AML-193 (cell line): Measurements from ENCODE around the gene POLK.
"Not testable (repeated sequence)": the region's sequence is repeated elsewhere in the genome, so short reads cannot be mapped to it uniquely, and the experiment has no call there.

ENCODE experiments used
- DNase-seq, 2 experiments: peaks; one replicate each; lab custom pipeline; 2025; lab: John Stamatoyannopoulos, UW

The POLK gene

DNA sequence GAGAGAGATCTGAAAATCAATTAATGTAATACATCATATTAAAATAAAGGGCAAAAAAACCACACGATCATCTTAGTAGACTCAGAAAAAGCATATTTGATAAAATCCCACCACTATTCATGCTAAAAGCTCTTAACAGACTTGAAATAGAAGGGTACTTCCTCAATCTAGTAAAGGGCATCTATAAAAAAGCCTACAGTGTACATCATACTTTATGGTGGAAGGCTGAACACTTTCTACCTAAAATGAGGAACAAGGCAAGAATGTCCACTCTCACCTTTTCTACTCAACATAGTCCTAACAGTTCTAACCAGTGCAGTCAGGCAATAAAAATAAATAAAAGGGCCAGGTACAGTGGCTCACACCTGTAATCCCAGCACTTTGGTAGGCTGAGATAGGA, 38.9 kb downstream of the POLK start:
- peak in 1 of 2 experiments; percentile 2 for DNase-seq

DNA sequence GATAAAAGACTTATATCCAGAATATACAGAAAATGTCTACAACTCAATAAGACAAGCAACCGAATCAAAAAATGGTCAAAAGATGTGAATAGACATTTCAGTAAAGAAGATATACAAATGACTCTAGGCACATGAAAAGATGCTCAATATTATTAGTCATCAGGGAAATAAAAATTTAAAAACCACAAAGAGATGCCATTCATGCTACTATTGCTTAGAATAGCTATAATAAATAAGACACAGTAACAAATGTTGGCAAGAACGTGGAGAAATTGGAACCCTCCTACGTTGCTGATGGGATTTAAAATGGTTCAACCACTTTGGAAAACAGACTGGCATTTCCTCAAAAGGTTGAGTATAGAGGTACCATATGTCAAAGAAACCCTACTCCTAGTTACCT, 39.8 kb downstream of the POLK start:
- DNase-seq = no peak

GRCh38 chr5:75552764-75553163, 41.1 kb downstream of the POLK start:
- no peak for DNase-seq

GRCh38 chr5:75553358-75553757, 41.7 kb downstream of the POLK start:
- no peak for DNase-seq

- no peak for DNase-seq
Measured at GRCh38 chr5:75558221-75558620, 46.5 kb downstream of the POLK start.

DNA sequence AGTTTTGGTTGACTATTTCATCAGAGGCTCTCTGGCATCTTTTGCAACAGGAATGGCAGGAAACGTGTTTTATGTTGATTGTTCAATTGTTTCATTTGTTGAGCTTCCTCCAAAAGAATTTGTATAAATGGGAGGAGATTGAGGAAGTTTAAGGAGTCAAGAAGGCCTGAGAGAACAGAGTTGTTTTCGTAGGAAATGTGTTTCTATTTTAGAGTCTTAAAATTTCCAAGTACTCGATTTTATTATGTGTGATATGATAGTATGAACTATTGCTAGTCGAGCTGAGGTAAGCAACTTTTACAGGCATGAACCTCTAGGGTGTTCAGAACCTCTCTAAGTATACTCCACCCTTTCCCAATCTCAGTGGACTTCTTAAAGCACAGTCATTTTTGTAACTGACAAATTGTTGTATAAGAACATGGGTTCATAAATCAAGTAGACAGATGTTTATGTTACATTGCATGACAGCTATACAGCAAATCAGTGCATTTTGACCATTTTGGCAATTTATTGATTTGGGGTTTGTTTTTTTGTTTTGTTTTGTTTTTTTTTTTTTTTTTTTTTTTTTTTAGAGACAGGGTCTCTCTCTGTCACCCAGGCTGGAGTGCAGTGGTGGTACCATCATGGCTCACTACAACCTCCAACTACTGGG, 47.4 kb downstream of the POLK start:
- peak; percentile 88 to 91 for DNase-seq

GRCh38 chr5:75560655-75561054, 49.0 kb downstream of the POLK start:
- DNase-seq = not testable (repeated sequence)

GRCh38 chr5:75565991-75566709, 54.5 kb downstream of the POLK start:
- DNase-seq = not testable (repeated sequence)

DNA sequence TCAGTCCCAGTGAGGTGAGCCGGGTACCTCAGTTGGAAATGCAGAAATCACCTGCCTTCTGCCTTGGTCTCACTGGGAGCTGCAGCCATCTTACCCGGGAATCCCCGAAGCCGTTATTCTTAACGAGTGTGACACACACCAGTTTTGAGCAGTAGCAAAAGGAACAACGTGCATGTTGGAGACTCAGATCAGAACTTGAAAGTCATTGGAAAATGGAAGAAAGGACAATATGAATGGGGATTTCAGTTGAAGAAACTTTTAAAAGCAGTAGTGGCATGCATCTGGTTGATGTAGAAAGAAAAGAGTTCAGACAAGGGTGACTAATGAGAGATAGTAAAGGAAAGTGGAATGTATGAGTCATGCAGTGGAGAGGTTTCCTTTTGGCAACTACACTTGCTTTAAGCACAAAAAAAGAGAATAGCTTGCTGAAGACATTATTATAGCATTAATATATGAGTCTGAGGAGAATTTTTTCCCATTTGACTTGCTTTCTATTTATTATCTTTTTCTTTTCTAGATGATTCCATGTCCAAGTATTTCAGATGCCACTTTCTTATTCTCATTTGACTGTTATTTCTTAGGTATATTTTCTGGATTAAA, 55.1 kb downstream of the POLK start:
- peak; percentile 77 to 86 for DNase-seq

DNA sequence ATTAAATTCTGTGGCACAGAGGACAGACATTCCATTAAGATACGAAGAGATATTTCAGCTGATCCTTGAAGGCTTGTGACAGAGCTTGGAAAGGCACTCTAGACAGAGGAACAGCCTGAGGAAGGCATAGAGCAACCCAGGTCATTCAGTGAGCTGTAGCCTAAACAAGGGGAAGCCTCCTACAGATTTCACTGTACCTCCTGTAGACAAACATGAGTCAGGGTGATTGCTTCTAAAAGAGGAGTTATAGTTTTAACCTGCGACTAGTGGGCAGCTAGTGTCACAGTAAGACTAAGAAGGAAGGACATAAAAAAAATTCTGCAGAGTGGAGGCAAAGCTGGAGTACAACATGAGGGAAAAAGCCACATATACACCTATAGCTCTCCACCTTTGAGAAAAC, 56.0 kb downstream of the POLK start:
- no peak for DNase-seq

- DNase-seq = no peak
Measured at GRCh38 chr5:75568202-75568601, 56.5 kb downstream of the POLK start.

DNA sequence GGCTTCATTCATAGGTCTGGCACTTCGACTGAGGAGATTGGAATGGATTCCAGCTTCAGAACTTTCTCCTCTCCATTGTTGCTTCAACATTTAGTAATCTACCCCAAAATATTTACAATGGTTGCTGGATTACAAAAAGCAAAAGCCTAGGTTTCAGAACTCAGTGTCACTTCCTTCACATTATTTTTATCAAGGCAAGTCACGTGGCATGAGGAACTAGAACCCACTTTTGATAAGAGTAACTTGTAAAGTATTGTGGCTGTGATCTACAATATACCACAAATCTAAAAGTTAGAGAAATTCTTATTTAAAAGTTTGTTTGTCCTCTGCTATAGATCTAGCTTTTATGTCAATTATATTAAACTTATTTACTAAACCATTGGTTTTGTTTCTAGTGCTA, 59.9 kb downstream of the POLK start:
- DNase-seq = no peak

DNA sequence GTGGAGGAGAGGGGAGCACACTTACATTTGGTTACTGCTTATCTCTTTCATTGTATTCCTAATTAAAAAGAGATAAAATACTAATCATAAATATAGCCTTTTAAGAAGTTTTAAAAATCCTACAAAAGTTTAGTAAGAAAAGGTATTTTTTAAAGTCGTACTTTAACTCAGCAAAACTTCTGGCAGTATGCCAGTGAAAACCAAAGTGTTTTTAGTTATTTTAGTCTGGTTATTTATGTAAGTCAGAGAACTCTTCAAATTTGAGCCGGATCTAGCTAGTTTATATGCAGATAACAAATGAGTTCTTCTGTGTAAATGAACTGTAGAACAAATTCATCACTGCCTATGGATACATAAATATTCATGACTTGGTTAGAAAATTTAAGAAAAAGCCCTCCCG, 63.1 kb downstream of the POLK start:
- DNase-seq = no peak

GRCh38 chr5:75578280-75578679, 66.6 kb downstream of the POLK start:
- DNase-seq = not testable (repeated sequence)

DNA sequence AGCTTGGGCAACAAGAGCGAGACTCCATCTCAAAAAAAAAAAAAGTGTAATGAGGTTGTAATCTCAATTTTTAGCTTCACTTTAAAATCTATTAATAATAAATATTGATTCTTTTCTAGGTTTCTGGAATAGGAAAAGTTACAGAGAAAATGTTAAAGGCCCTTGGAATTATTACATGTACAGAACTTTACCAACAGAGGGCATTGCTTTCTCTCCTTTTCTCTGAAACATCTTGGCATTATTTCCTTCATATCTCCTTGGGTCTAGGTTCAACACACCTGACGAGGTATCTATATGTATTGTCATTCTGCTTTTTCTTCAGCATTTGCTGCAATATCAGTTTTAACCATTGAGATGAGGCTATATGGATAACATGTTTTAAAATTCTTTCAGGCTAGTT, 73.0 kb downstream of the POLK start:
- peak in 1 of 2 experiments; percentile 2 for DNase-seq

DNA sequence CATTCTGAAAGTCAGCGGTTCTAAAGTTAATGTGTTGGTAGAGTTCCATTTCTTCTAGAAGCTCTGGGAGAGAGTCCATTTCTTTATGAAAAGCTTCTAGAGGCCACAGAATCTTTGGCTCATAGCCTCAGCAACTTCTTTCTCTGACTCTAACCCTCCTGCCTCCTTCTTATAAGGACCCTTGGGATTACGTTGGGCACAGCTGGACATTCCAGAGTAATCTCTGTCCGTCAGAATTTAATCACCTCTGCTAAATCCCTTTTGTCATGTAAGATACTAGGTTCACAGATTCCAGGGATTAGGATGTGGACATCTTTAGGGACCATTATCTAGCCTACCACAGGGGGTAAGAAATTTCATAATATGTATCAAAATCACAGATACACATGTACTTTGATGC, 77.0 kb downstream of the POLK start:
- no peak for DNase-seq

GRCh38 chr5:75600535-75600934, 88.8 kb downstream of the POLK start:
- DNase-seq = no peak

DNA sequence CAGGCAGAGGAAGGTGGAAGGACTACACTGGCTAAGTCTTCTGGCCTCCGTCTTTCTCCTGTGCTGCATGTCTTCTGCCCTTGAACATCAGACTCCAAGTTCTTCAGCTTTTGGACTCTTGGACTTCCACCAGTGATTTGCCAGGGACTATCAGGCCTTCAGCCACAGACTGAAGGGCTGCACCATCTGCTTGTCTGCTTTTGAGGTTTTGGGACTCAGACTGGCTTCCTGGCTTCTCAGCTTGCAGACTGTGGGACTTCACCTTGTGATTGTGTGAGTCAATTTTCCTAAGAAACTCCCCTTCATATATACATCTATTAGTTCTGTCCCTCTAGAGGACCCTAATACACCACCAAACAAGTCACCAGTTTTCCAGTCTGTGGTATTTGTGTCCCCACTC, 89.9 kb downstream of the POLK start:
- no peak for DNase-seq

DNA sequence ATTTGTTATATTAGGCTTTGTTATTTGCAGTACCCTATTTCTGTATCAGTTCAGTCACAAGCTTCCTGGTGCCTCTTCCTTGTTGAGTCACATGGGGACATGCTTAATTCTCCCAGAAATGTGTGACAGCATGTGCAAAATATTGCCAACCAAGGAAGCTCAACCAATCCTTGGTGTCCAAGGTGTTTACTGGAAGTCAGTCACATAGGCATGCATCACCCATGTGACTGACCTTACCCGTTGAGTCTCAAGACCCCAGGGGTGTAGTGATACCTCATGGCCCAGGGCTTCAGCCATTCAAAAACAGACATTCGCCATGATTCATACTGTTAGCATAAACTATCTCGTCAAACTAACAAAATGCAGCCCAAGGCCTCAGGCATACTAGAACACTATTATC, 90.3 kb downstream of the POLK start:
- DNase-seq = no peak

- no peak for DNase-seq
Measured at GRCh38 chr5:75603371-75603770, 91.7 kb downstream of the POLK start.

GRCh38 chr5:75603821-75604220, 92.1 kb downstream of the POLK start:
- no peak for DNase-seq

GRCh38 chr5:75607341-75607740, 95.7 kb downstream of the POLK start:
- DNase-seq = peak in 1 of 2 experiments; percentile 16

GRCh38 chr5:75608870-75609269, 97.2 kb downstream of the POLK start:
- no peak for DNase-seq
